Middle frontal gyrus (tissue), 1 donor: Measurements from ENCODE around the gene CYP51A1.
"Not testable (repeated sequence)": the region's sequence is repeated elsewhere in the genome, so short reads cannot be mapped to it uniquely, and the experiment has no call there.

Source experiments
- DNase-seq: peaks from one replicate; pipeline ENCODE4 v3.0.0-alpha.2; 2015; ENCODE audit warnings: low spot score; ENCODE audit errors: extremely low spot score

The CYP51A1 gene

DNA sequence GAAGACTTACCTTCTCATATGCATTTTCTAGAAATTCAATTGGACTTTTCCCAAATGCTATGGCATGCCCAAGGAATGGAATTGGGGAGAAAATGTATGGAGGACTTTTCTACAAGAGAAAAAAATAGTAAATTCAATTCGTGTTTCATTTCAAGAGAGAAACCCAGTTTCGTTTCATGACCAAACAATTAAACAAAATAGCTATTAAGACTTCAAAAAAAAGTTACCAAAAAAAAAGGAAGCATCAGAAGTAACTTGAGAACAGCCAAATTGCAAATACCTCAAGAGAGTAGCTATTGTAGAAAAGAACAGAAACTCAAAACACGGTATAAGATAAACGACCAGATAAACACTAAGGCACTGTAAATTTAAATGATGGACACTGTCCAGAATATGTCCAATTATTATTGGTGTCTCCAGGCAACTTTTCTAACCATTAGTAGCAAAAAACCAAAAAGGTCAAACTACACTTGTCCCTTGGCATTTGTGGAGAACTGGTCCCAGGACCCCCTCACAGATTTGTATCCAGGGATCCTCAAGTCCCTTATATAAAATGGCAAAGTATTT, 2.4 kb downstream of the CYP51A1 start:
- no peak for DNase-seq

DNA sequence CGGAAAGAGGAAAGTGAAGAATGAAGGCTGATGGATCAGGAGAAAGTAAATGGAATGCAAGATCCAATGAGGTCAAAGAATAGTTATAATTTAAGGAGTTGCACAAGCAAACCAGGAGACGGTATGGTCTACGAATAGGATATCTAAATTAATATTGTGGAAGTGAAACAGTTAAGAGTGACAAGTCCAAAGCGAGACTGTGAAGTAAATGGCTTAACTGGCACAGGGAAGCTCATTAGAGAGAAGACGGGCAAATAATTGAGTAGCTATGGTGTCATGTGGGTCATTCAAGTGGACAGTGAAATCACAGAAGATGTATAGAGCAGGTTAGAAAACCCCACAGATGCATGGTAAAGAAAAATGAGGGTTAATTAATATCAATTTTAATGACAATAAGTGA, 3.2 kb downstream of the CYP51A1 start:
- DNase-seq: no peak

DNA sequence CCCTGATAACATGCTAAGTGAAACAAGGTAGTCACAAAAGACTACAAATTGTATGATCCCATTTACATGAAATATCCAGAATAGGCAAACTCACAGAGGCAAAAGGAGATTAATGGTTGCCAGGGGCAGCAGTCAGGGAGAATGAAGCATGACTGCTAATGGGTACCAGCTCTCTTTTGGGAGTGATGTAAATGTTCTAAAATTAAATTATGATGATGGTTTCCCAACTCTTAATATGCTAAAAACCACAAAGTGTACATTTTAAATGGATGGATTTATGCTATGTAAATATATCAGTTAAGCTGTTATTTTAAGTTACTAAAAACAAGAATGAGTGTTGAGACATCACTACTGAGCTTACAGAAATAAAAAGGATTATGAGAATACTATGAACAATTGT, 12.6 kb downstream of the CYP51A1 start:
- DNase-seq: no peak

DNA sequence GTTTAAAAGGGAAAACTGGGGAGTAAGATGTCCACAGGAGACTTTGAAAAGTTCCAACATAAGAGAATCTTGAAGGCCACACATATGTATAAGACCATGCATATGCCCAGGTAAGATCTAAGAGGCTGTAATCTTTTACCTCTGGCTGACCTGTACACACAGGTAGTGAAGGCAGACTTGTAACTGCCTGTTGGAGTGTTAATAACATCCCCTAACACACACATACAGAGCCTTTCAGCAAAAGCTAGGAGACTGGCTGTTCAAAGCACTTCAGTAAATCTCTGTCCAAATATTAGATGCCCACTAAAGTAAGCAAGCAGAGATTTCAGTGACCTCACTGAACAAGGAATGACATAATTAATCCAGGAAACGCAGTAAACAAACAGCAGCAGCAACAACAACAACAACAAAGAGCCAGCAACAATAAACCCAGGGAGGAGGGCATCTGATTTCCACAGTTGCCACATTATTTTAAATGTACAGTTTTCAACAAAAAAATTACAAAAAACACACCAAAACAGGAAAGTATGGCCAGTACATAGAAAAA, 15.0 kb downstream of the CYP51A1 start:
- DNase-seq: no peak

DNA sequence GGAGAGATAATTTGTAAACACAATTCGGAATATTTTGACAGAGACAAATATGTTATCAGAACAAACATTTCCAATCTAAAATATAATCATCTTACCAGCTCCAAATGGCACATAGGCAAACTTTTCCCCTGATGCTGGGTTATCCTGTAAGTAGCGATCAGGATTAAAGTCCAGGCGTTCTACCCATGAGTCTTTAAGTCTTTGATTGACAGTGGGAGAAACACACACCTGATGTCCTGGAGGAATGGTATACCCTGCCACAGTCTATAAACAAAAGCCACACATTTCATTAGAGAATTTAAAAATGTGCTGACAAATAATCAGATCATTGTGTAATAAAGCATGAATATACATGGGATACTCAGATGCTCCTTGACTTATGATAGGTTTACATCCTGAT, 17.3 kb downstream of the CYP51A1 start:
- no peak for DNase-seq

DNA sequence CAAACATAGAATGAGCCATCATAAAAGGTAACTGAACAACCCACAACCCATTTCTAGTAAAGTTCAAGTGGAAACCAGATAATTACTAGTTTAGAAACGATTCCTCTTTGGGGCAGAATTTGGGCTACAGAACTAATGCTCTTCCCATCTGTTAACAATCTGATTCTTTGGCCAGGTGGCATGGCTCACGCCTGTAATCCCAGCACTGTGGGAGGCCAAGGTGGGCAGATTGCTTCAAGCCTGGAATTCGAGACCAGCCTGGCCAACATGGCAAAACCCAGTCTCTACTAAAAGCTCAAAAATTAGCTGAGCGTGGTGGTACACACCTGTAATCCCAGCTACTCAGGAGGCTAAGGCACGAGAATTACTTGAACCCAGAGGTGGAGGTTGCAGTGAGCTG, 18.5 kb downstream of the CYP51A1 start:
- DNase-seq: no peak

DNA sequence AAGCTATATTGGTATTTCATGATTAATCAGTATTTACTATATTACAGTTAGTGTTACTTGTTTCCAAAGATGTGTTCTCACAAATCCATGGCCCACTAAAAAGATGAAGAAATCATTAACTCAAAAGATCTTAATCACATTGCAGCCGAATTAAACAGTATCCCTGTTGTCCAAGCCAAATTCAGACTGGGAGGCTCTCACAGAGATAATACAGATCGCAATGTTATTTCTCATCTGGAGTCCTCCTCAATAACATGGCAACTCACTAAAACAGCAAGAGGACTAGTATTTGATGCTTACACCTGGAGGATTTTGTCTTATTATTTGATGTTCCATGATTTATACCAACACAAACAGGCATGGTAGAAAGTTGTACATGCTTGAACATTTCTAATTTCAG, 23.4 kb downstream of the CYP51A1 start:
- DNase-seq: no peak

DNA sequence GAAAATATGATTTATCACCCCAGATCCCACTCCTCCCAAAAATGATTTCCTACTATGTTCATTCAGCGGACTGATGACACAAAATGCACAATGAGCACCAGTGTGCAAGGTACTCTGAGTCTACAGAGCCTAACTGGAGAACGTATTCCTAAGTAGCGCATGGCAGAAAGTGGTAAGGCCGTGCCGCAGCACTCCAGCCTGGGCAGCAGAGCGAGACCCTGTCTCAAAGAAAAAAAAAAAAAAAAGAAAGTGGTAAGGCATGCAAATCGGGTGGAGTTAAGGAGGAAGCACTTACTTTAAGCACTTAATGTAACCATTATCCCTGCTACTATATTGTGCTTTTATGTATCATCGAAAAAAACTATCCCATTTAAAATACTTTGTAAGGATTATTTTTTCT, 25.5 kb downstream of the CYP51A1 start:
- no peak for DNase-seq

DNA sequence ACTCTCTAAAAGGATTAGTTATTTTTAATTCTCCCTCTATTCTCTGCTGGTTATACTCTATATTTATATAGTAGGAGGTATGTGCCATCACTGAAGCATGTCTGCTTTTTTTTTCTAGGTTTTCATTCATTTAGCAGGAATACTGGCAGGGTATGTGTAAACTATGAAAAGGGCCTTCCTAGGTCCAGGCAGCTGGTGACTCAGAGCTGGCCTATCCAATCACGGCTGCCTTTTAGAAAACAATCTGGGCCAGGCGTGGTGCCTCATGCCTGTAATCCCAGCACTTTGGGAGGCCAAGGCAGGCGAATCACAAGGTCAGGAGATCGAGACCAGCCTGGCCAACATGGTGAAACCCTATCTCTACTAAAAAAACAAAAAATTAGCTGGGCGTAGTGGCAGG, 31.4 kb downstream of the CYP51A1 start:
- not testable (repeated sequence) for DNase-seq

DNA sequence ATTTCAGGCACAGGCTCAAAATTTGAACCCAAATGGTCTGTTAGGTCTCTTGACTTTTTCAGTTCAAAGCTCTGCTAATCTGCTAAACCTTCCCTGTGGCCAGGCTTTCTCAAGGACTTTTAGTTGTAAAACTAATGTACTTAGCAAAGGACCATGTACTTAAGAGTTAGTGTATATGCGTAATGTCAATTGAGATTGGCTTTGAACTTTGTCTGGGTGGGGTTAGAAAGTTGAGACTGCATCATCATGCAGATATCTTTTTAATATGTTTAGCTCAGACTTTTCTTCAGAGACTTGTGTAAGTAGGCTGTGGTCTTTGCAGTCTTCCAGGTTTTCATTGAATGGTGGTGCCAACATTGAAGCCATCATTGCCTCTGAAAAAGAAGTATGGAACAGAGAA, 33.7 kb downstream of the CYP51A1 start:
- no peak for DNase-seq

DNA sequence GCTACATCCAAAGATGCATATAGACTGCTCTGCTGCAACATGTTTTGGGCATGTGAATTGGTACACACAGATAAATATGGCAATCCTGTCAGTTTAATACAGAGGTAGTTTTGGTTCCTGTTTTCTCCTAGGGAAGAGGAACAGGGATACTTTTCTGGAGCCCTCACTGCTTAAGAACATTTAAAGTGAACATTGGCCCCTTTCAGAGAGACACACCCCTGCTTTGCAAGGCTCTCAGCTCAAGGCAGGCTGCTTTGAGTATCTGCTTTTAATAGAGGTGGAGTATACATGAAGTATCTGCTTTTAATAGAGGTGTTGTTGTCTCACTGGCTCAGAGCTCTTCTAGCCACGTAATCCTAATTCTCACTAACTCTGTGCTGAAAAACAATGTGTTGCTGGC, 38.9 kb downstream of the CYP51A1 start:
- DNase-seq: no peak

DNA sequence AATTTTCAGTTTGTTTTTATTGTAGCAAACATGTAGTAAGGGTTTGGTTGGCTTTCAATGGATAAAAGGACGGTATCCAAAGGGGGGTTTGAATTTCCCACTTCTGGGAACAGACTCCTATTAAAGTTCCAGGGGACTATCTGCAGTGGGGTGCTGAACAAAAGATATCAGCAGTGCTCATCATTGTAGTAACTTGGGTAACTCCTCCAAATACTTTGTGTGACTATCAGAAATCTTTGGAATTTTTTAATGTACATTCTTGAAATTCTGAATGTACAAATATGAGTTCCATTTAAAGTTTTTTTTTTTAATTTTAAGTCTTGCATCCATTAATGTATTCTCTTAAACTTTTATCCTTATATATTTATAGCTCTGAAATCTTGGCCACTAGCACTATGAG, 42.1 kb downstream of the CYP51A1 start:
- no peak for DNase-seq

DNA sequence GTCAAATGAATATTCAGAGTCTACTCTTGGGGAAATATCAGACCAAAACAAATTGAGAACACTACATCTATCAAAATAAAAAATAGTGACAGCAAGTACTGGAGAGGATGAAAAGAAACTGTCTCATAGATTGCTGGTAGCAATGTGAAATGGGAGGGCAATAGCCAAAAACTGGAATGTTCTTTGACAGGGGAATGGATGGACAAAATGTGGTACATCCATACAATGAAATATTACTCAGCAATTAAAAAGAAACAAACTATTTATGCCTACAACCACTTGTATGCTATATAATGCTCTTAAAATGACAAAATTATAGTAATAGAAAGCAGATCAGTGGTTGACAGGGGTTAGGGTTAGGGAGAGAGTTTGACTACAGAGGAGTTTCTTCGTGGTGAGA, 46.0 kb downstream of the CYP51A1 start:
- no peak for DNase-seq

DNA sequence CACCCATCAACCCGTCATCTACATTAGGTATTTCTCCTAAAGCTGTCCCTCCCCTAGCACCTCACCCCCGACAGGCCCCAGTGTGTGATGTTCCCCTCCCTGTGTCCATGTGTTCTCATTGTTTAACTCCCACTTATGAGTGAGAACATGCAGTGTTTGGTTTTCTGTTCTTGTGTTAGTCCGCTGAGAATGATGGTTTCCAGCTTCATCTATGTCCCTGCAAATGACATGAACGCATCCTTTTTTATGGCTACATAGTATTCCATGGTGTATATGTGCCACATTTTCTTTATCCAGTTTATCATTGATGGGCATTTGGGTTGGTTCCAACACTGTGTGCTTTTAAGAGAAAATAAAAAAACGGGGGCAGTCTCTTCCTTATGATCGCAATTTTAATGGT, 50.4 kb downstream of the CYP51A1 start:
- not testable (repeated sequence) for DNase-seq

DNA sequence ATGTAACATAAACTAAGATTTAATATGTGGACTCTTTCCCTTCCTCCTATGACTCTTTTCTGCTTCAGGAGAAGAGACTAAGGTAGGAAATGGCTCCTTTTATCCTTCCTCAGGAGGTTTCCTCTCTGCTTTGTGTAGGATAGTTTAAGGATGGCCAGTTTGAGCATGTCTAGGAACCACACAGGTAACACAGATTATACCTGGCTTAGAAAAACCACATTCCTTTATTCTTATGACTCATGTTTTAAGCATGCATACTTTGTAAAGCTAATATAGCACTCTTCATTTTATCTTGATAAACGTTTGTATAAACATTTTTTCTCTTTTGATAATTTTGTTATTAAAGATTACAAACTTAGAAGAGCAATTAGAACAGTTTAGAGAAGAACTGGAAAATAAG, 57.8 kb downstream of the CYP51A1 start:
- DNase-seq: no peak

DNA sequence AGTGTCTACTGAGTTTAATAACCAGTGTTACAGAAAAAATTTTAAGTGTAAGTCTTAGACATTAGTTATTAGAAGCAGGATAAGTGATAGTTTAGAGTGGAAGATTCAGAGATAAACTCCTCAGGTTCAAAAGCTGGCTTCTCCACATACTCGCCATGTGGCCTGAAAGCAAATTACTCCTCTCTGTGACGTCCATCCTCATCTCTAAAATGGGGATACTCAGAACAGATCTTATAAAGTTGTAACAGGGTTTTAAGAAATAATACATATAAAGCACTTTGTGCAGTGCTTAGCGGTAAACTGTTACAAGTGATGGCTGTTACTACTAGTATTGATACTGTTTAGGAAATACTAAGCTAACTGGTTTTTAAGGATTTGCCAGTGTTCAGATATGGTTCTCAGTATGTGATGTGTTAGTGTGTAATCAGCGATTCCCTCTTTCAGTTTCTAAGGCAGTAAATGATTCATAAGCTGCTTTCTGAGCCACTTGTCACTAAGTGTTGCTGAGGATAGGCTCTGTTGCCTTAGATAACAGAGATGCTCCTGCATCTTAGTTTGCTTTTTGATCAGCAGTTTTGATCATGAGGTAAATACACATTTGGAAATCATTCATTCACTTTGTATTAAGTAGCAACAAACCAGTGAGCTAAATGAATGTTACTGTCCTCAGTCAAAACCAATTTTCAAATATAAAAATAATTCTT, 58.7 kb downstream of the CYP51A1 start:
- no peak for DNase-seq

DNA sequence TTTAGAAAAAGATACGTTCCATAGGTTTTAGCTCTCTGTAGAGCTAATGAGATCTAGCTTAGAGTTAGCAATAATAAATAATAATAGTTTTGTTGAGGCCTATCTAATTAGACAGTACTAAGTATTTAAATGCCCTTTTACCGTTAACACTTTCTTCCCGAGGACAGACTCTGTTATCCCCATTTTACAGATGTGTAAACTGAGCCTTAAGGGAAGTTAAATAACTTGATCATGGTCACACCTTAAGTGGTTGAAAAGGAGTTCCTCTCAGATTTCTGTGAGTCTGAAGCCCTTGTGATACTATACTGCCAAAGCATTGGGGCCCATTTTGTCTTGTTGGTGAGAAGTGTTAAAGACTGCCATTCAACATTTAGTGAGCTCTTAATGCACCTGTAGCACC, 61.6 kb downstream of the CYP51A1 start:
- no peak for DNase-seq

DNA sequence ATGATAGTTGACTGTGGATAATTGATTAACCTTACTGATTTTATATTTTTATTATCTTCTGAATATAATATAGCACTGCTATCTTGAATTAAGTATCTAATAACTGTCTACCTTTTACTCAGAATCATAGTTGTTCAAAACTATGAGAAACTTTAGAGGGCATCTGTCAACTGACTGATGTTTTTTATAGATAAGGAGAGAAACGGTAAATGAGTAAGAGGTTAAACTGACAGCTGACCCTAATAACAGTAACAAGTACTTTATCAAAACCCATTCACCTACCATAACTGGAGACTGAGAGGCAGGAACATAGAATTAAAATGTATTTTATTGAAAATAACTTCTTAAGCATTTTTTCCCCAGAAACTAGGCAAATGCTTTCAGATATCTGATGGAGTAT, 62.2 kb downstream of the CYP51A1 start:
- no peak for DNase-seq

DNA sequence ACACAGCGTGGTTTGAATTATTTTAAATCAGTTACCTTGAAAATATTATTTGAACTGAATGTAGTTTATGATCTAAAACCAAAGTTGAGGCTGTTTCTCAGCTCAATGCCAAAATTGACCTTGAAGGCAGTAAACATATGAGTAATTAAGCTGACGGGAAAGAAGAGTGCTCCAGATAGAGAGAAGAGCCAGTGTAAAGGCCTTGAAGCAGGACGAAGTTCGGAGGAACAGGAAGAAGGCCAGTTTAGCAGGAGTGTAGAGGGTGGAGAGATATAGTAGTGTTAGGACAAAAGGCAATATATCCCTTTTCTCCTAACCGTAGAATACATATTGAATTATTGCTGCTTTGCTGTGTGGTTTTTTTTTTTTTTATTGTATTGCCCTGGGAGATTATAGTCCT, 63.2 kb downstream of the CYP51A1 start:
- DNase-seq: no peak

DNA sequence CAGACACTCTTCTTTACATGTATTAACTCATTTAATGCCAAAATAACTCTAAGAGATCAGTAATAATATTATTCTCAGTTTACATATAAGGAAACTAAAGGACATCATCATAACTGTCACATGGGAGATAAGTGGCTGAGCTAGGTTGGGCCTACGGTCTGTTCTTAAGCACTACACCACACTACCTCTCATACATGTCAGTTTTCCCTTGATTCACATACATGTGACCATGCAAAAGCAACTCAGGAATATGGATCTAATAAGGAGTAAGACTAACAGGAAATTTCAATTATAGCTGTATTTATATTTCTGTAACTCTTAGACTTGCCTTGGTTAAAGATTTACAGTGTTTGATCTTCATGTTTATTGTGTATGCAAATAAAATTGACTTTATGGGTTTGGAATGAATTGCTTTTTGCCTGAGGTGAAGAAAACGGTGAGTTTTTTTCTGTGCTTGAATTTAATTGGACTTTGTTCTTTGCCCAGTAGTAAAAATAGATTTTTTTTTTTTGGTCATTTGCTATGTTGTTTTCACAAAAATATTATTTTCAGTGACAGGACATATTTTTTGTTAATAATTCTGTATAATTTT, 69.7 kb downstream of the CYP51A1 start:
- DNase-seq: no peak
